SK-N-SH (cell line): ENCODE results near the gene ERC1. TPM values are rescaled to one million over a fixed set of nuclear protein-coding genes. Genes with fewer than 3 reads are reported as not detected.

ENCODE experiments used
- CTCF ChIA-PET: fragments of 300-600, 350-600 bp; formaldehyde crosslinking; extraction: SDS; loops from one replicate; lab custom pipeline; 2021; lab: Yijun Ruan, JAX
- POLR2A ChIA-PET: fragments of 350-600 bp; sonication (Branson Sonifier 250); formaldehyde crosslinking; extraction: SDS; loops from one replicate; lab custom pipeline; 2020; ENCODE audit warnings: antibody characterized with exemption, inconsistent platforms; lab: Yijun Ruan, JAX
- DNase-seq: peaks from one replicate; pipeline ENCODE4 v3.0.0; 2012
- H2AFZ ChIP-seq: fragments of 200-600 bp; sonication (generic); 2 replicates; pipeline ENCODE4 v1.8.1; 2016; ENCODE audit warnings: antibody characterized with exemption, mild to moderate bottlenecking, low read depth
- H3F3A ChIP-seq: fragments of 200-600 bp; sonication (generic); replicated peaks from 2 replicates; pipeline ENCODE3; 2016; ENCODE audit warnings: antibody characterized with exemption, mild to moderate bottlenecking; ENCODE audit not compliant: insufficient read depth
- H3K27ac ChIP-seq, 2 experiments: fragments of 200-500 bp in 1 of 2; fragments of 200-600 bp in 1 of 2; sonication (Bioruptor generic) in 1 of 2; sonication (generic), shearing (Covaris generic) in 1 of 2; 2 replicates each; pipeline versions ENCODE4 v1.5.1 to v1.6.1; 2014 to 2016; ENCODE audit warnings: low read depth in 2 of 2, inconsistent platforms in 1 of 2, low read length in 1 of 2, mild to moderate bottlenecking in 1 of 2, mixed read lengths in 1 of 2
- H3K27me3 ChIP-seq: fragments of 200-600 bp; sonication (generic), shearing (Covaris generic); 2 replicates; pipeline ENCODE4 v1.6.1; 2016; ENCODE audit warnings: mixed run types; ENCODE audit not compliant: insufficient read depth
- H3K36me3 ChIP-seq, 2 experiments: fragments of 200-500 bp in 1 of 2; fragments of 200-600 bp in 1 of 2; sonication (Bioruptor generic) in 1 of 2; sonication (generic) in 1 of 2; replicated peaks in 1 of 2; 2 replicates each; pipeline versions ENCODE3 to v1.5.1; 2014 to 2016; ENCODE audit warnings: low read length in 1 of 2, mild to moderate bottlenecking in 1 of 2; ENCODE audit not compliant: insufficient read depth in 2 of 2, control insufficient read depth in 1 of 2
- H3K4me1 ChIP-seq, 2 experiments: fragments of 200-500 bp in 1 of 2; fragments of 200-600 bp in 1 of 2; sonication (Bioruptor generic) in 1 of 2; sonication (generic), shearing (Covaris generic) in 1 of 2; 2 replicates each; pipeline versions ENCODE4 v1.5.1 to v1.6.1; 2014 to 2016; ENCODE audit warnings: low read depth in 1 of 2, low read length in 1 of 2, mixed run types in 1 of 2; ENCODE audit not compliant: insufficient read depth in 2 of 2, control insufficient read depth in 1 of 2
- H3K4me2 ChIP-seq: fragments of 200-600 bp; sonication (generic), shearing (Covaris generic); 2 replicates; pipeline ENCODE4 v1.6.1; 2017; ENCODE audit warnings: mixed run types
- H3K4me3 ChIP-seq, 2 experiments: fragments of 200-500 bp in 1 of 2; fragments of 200-600 bp in 1 of 2; sonication (Bioruptor generic) in 1 of 2; sonication (generic), shearing (Covaris generic) in 1 of 2; 2 replicates each; pipeline versions ENCODE4 v1.5.1 to v1.8.1; 2014 to 2016; ENCODE audit warnings: low read depth in 2 of 2, inconsistent platforms in 1 of 2, low read length in 1 of 2, mild to moderate bottlenecking in 1 of 2, mixed read lengths in 1 of 2, moderate library complexity in 1 of 2
- H3K79me2 ChIP-seq: fragments of 200-600 bp; sonication (generic); 2 replicates; pipeline ENCODE4 v1.8.1; 2017; ENCODE audit warnings: mild to moderate bottlenecking; ENCODE audit not compliant: insufficient read depth
- H3K9ac ChIP-seq: fragments of 200-600 bp; sonication (generic); 2 replicates; pipeline ENCODE4 v1.6.1; 2017; ENCODE audit warnings: mixed run types
- H3K9me2 ChIP-seq: fragments of 200-600 bp; sonication (generic); 2 replicates; pipeline ENCODE4 v1.6.1; 2017; ENCODE audit warnings: mixed run types
- H3K9me3 ChIP-seq: fragments of 200-600 bp; sonication (generic); 2 replicates; pipeline ENCODE4 v1.6.1; 2017; ENCODE audit warnings: mixed run types, mild to moderate bottlenecking, moderate library complexity
- H4K20me1 ChIP-seq: fragments of 200-600 bp; sonication (generic); 2 replicates; pipeline ENCODE4 v1.6.1; 2017; ENCODE audit warnings: mild to moderate bottlenecking, mixed run types; ENCODE audit not compliant: insufficient read depth
- CHD2 ChIP-seq: fragments of 150-350 bp; IDR thresholded peaks from 2 replicates; pipeline ENCODE4 v1.6.1; 2018; ENCODE audit warnings: low read length; ENCODE audit not compliant: partially characterized antibody
- CTCF ChIP-seq: fragments of 200-600 bp; sonication (generic); IDR thresholded peaks from 2 replicates; pipeline ENCODE4 v1.6.1; 2017; ENCODE audit warnings: antibody characterized with exemption, mild to moderate bottlenecking, moderate library complexity
- EP300 ChIP-seq, 2 experiments: IDR thresholded peaks; 2 replicates each; pipeline versions ENCODE4 v1.4.0 to v1.6.1; 2012; ENCODE audit warnings: borderline replicate concordance in 1 of 2, low read depth in 1 of 2, low read length in 1 of 2
- FOSL2 ChIP-seq: IDR thresholded peaks from 2 replicates; pipeline ENCODE4 v1.4.0; 2012; ENCODE audit warnings: low read depth, mild to moderate bottlenecking, moderate library complexity, borderline replicate concordance
- GABPA ChIP-seq: IDR thresholded peaks from 2 replicates; pipeline ENCODE4 v1.4.0; 2012; ENCODE audit warnings: low read depth, mild to moderate bottlenecking
- GATA2 ChIP-seq: sonication (generic); formaldehyde crosslinking; IDR thresholded peaks from 2 replicates; pipeline ENCODE4 v1.5.0; 2020; ENCODE audit warnings: mild to moderate bottlenecking, missing genetic modification reagents
- IRF3 ChIP-seq: fragments of 150-350 bp; IDR thresholded peaks from 2 replicates; pipeline ENCODE4 v1.6.1; 2016; ENCODE audit warnings: mild to moderate bottlenecking, low read depth, low read length
- JUND ChIP-seq: IDR thresholded peaks from 2 replicates; pipeline ENCODE4 v1.4.0; 2012
- MXI1 ChIP-seq: IDR thresholded peaks from 2 replicates; pipeline ENCODE4 v1.6.1; 2012; ENCODE audit warnings: mild to moderate bottlenecking, low read depth, low read length, improper control_type of control experiment
- NFIC ChIP-seq: IDR thresholded peaks from 2 replicates; pipeline ENCODE4 v1.4.0; 2012; ENCODE audit warnings: borderline replicate concordance
- RCOR1 ChIP-seq: fragments of 150-350 bp; IDR thresholded peaks from 2 replicates; pipeline ENCODE4 v1.6.1; 2017; ENCODE audit warnings: antibody characterized with exemption, low read length
- RFX5 ChIP-seq: IDR thresholded peaks from 2 replicates; pipeline ENCODE4 v1.6.1; 2012; ENCODE audit warnings: mild to moderate bottlenecking, improper control_type of control experiment, low read length
- RXRA ChIP-seq: IDR thresholded peaks from 2 replicates; pipeline ENCODE4 v1.4.0; 2012; ENCODE audit warnings: low read depth, mild to moderate bottlenecking, borderline replicate concordance
- SMC3 ChIP-seq: IDR thresholded peaks from 2 replicates; pipeline ENCODE4 v1.6.1; 2012; ENCODE audit warnings: low read depth, low read length, improper control_type of control experiment
- TCF12 ChIP-seq: IDR thresholded peaks from 2 replicates; pipeline ENCODE4 v1.4.0; 2012
- USF1 ChIP-seq: IDR thresholded peaks from 2 replicates; pipeline ENCODE4 v1.4.0; 2012; ENCODE audit warnings: low read depth, borderline replicate concordance
- USF2 ChIP-seq: fragments of 150-350 bp; IDR thresholded peaks from 2 replicates; pipeline ENCODE4 v1.6.1; 2017; ENCODE audit warnings: antibody characterized with exemption, low read length, low read depth, borderline replicate concordance
- ZBTB33 ChIP-seq: IDR thresholded peaks from 2 replicates; pipeline ENCODE4 v1.4.0; 2012; ENCODE audit warnings: low read depth, borderline replicate concordance
- WGBS: methylation state at CpG from one replicate; pipeline ENCODE4 v1.1.6; 2017; ENCODE audit warnings: low lambda C conversion rate; 5-methylcytosine and 5-hydroxymethylcytosine counted together
- polyA plus RNA-seq, 3 experiments: library from polyadenylated mRNA; depleted of rRNA; stranded (reverse); fragments of >200 nt; gene quantifications; 2 replicates each; pipeline ENCODE4 v1.2.3, GENCODE V29; 2012

ERC1 gene
- polyA plus RNA-seq, 1 of the 3 experiments (the other 2 are of a cell fraction): 7.5 TPM

GRCh38 chr12:1496162-1496900, 505.3 kb downstream of the ERC1 start:
- no peak overlapping the region for H3K27ac ChIP-seq
- CTCF ChIA-PET: interaction anchor here (1.0 to 1.2 kb wide), 2 partner anchors 378 kb away, joined by 4 read pairs; no protein-coding TSS in a partner anchor
- no peaks in the 10 kb centered on the region for H3K79me2 ChIP-seq
- H3K36me3 ChIP-seq: peaks cover 0 to 4% of the 10 kb centered on the region in 2 experiments
- H3K27me3 ChIP-seq: no peaks in the 10 kb centered on the region
- H4K20me1 ChIP-seq: no peaks in the 10 kb centered on the region
- no peak overlapping the region for H2AFZ ChIP-seq
- no peak overlapping the region for H3K4me2 ChIP-seq
- no peak for DNase-seq
- H3K9me3 ChIP-seq: no peaks in the 10 kb centered on the region
- 93% methylated on average over 23 of the region's 23 CpGs for WGBS
- no peak overlapping the region for H3K9ac ChIP-seq
- TF ChIP-seq RFX5: no peak
- TF ChIP-seq JUND: no peak
- no peak for TF ChIP-seq MXI1
- no peak for TF ChIP-seq EP300 (IDR thresholded peaks at IDR 0.05; ENCODE audit: borderline replicate concordance in 1 of 2, low read depth in 1 of 2, low read length in 1 of 2)
- no peak for TF ChIP-seq IRF3
- peaks cover 3% of the 10 kb centered on the region for H3F3A ChIP-seq
- H3K9me2 ChIP-seq: no peaks in the 10 kb centered on the region
- POLR2A ChIA-PET: no interaction called here
- H3K4me3 ChIP-seq: no peak overlapping the region
- H3K4me1 ChIP-seq: peaks cover 0 to 5% of the 10 kb centered on the region in 2 experiments; a peak in 1 of 4 replicates

GRCh38 chr12:1497161-1497560, 506.1 kb downstream of the ERC1 start:
- ChIA-PET POLR2A (no interaction called here), CTCF (interaction anchor here (1.2 kb wide), 1 partner anchor 379 kb away, joined by 4 read pairs; no protein-coding TSS in a partner anchor)
- Histone ChIP-seq H4K20me1 (no peaks in the 10 kb centered on the region), H3K4me3 (no peak overlapping the region), H3K79me2 (no peaks in the 10 kb centered on the region), H2AFZ (no peak overlapping the region), H3K9ac (no peak overlapping the region), H3K9me2 (no peaks in the 10 kb centered on the region), H3F3A (peaks cover 3% of the 10 kb centered on the region), H3K9me3 (no peaks in the 10 kb centered on the region), H3K36me3 (peaks cover 0 to 4% of the 10 kb centered on the region in 2 experiments), H3K27ac (no peak overlapping the region), H3K4me1 (peaks cover 0 to 5% of the 10 kb centered on the region in 2 experiments; a peak in 1 of 4 replicates), H3K27me3 (no peaks in the 10 kb centered on the region), H3K4me2 (no peak overlapping the region)
- no peak for DNase-seq
- TF ChIP-seq SMC3 (no peak), CHD2 (no peak), EP300 (IDR thresholded peaks at IDR 0.05; ENCODE audit: borderline replicate concordance in 1 of 2, low read depth in 1 of 2, low read length in 1 of 2) (no peak), RXRA (no peak), NFIC (no peak), ZBTB33 (no peak), JUND (no peak), FOSL2 (no peak), GABPA (no peak), GATA2 (no peak), USF2 (no peak), CTCF (no peak), RCOR1 (no peak), IRF3 (no peak), USF1 (no peak), TCF12 (no peak)
- 98% methylated on average over 4 of the region's 4 CpGs for WGBS
